Nephron progenitor cell (in vitro differentiated cells): ENCODE data around the gene MYO3A.

Experiments
- DNase-seq: peaks from one replicate; pipeline ENCODE4 v3.0.0; 2021
- H3K27ac Mint-ChIP-seq: 2 replicates; pipeline ENCODE4 v1.8.0; 2021; ENCODE audit warnings: mild to moderate bottlenecking, moderate library complexity, mixed read lengths
- H3K27me3 Mint-ChIP-seq: 2 replicates; pipeline ENCODE4 v1.8.0; 2021; ENCODE audit warnings: mild to moderate bottlenecking, low read depth, mixed read lengths; ENCODE audit not compliant: poor library complexity
- H3K36me3 Mint-ChIP-seq: 2 replicates; pipeline ENCODE4 v1.8.0; 2021; ENCODE audit warnings: low read depth, mixed read lengths
- H3K4me1 Mint-ChIP-seq: 2 replicates; pipeline ENCODE4 v1.8.0; 2021; ENCODE audit warnings: mixed read lengths
- H3K4me3 Mint-ChIP-seq: 2 replicates; pipeline ENCODE4 v1.8.0; 2021; ENCODE audit warnings: mild to moderate bottlenecking, moderate library complexity, mixed read lengths
- H3K9me3 Mint-ChIP-seq: 2 replicates; pipeline ENCODE4 v1.8.0; 2021; ENCODE audit warnings: mild to moderate bottlenecking, moderate library complexity, mixed read lengths
- TF ChIP-seq, protein P1 (sequence below): fragments of 200-600 bp; sonication (generic); IDR thresholded peaks from 2 replicates; pipeline ENCODE4 v1.5.0; 2021; ENCODE audit warnings: antibody characterized with exemption

Gene MYO3A

DNA sequence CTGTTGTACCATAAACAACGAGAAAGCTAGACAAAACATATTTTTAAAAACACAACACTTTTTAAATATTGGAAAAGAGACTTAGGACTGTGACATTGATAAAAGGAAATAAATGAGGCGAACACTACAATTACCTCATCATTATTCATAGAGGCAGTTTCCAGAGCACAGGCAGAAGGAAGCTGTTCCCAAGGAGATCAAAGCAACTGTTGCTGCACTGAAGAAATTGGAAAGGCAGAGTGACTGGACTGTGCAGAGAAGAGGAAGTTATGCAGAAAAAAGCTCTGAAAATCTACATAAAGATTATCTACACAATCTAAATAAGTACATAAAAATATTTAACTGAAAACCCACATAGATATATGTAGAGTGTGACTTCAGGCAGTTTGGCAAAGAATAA, 32.8 kb downstream of the MYO3A start:
- TF ChIP-seq, protein P1, sequence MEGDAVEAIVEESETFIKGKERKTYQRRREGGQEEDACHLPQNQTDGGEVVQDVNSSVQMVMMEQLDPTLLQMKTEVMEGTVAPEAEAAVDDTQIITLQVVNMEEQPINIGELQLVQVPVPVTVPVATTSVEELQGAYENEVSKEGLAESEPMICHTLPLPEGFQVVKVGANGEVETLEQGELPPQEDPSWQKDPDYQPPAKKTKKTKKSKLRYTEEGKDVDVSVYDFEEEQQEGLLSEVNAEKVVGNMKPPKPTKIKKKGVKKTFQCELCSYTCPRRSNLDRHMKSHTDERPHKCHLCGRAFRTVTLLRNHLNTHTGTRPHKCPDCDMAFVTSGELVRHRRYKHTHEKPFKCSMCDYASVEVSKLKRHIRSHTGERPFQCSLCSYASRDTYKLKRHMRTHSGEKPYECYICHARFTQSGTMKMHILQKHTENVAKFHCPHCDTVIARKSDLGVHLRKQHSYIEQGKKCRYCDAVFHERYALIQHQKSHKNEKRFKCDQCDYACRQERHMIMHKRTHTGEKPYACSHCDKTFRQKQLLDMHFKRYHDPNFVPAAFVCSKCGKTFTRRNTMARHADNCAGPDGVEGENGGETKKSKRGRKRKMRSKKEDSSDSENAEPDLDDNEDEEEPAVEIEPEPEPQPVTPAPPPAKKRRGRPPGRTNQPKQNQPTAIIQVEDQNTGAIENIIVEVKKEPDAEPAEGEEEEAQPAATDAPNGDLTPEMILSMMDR: no peak
- no peaks in the 10 kb centered on the region for H3K4me1 Mint-ChIP-seq
- no peaks in the 10 kb centered on the region for H3K36me3 Mint-ChIP-seq
- peaks cover under 1% of the 10 kb centered on the region for H3K27me3 Mint-ChIP-seq
- no peak overlapping the region for H3K27ac Mint-ChIP-seq
- H3K9me3 Mint-ChIP-seq: no peaks in the 10 kb centered on the region
- no peak for DNase-seq
- H3K4me3 Mint-ChIP-seq: no peak overlapping the region

DNA sequence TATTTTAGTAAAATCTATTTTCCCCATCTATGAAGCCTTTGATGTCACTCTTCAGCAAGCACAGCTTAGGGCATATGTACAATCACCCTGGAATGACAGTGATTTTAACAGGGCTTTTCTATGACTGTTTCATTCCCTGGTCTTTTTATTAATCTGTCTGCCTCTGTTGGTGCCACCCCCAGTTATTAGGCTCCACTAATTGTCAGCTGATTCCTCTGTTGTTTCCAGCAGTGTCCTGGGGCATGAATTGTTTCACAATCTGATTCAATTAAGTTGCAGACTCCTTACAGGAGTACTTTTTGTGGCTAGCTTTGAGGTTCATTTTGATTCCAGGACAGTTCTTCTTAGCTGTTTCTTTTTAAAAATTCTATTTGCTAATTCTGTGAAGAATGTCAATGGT, 38.6 kb downstream of the MYO3A start:
- Mint-ChIP-seq H3K4me1 (no peaks in the 10 kb centered on the region), H3K27me3 (peaks cover 3% of the 10 kb centered on the region), H3K4me3 (no peak overlapping the region), H3K9me3 (no peaks in the 10 kb centered on the region), H3K27ac (no peak overlapping the region), H3K36me3 (no peaks in the 10 kb centered on the region)
- no peak for DNase-seq
- TF ChIP-seq, protein P1: no peak

DNA sequence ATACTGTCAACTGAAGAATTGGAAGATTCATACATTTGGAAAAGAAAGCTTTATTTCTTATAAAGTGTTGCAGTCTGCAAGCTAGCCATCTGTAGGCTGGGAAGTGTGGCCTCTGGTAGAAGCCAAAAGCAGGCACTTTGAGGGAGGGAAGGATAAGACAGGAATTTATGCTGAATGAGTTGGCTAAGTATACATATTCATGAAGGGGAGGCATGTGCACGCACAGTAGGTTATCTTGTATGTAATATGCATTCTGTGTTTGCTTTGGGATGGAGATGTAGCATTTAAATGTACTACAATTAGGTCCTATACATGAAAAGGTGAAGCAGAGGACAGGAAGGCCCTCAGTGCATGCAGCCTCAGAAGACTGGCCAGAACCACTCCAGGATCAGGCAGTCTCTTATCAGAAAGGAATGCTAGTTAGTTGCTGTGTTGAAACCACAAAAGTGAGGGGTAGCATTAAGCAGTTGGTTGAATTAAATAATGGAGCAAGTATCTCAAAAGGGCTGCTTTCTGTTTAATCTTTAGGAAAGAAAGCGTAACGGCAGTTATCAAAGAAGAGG, 40.9 kb downstream of the MYO3A start:
- Mint-ChIP-seq H3K4me3 (no peak overlapping the region), H3K36me3 (no peaks in the 10 kb centered on the region), H3K9me3 (no peaks in the 10 kb centered on the region), H3K4me1 (no peaks in the 10 kb centered on the region), H3K27me3 (peaks cover 3% of the 10 kb centered on the region), H3K27ac (no peak overlapping the region)
- DNase-seq: no peak
- TF ChIP-seq, protein P1: no peak

DNA sequence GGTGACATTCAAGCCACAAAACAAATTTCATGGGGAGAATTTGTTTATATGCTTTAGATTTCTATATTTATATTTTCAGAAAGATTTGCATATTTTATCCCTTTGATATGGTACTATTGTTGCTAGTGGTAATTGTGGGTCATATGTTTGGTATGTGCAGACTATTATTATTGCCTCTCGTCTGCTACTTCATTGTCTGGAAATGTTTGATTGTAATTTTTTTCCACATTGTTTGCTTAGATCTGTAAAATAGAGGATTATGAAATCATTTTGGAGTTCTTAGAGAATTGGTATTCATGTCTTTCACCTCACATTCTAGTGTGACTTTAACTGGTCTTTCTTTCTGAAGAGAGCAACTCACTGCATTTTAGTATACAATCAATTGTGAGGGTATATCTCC, 44.7 kb downstream of the MYO3A start:
- Mint-ChIP-seq H3K27ac (no peak overlapping the region), H3K27me3 (no peaks in the 10 kb centered on the region), H3K4me3 (no peak overlapping the region), H3K9me3 (peaks cover 11% of the 10 kb centered on the region), H3K36me3 (no peaks in the 10 kb centered on the region), H3K4me1 (no peaks in the 10 kb centered on the region)
- TF ChIP-seq, protein P1: no peak
- no peak for DNase-seq

DNA sequence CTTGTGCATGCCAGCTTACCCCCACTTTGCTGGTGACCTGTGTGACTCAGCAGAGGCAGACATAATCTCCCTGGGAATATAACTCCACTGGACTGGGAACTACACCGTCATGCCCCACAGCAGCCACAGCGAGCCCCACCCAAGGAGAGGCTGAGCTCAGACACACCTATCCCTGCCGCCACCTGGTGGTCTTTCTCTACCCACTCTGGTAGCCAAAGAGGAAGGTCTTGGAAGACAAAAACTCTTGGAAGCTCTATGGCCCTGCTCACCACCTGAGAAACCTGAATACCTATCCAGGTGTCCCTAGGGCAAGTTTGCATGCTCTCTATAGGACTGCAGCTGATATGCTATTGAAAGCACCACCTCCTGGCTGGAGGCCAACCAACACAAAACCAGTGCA, 48.1 kb downstream of the MYO3A start:
- no peaks in the 10 kb centered on the region for H3K4me1 Mint-ChIP-seq
- H3K27ac Mint-ChIP-seq: no peak overlapping the region
- no peaks in the 10 kb centered on the region for H3K36me3 Mint-ChIP-seq
- H3K9me3 Mint-ChIP-seq: peaks cover 15% of the 10 kb centered on the region
- no peak for DNase-seq
- no peaks in the 10 kb centered on the region for H3K27me3 Mint-ChIP-seq
- H3K4me3 Mint-ChIP-seq: no peak overlapping the region
- TF ChIP-seq, protein P1: no peak

DNA sequence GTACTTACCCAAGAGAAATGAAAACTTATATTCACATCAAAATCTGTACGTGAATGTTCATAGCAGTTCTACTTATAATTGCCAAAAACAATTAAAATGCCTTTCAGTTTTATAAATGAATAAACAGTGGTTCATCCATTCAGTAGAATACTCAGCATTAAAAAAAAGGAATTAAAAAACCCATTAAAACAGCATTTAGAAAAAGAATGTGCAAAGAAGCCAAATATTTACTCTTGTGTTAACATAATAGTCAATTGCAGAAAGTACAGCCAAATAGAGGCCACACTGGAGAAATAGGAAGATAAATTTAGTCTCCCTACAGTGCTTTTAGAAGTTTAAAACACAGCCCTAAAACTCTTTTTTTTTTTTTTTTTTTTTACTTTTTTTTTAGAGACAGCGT, 54.6 kb downstream of the MYO3A start:
- no peak overlapping the region for H3K4me3 Mint-ChIP-seq

More for the DNA sequence above, 54.6 kb downstream of the MYO3A start:
- Mint-ChIP-seq H3K27ac (no peak overlapping the region), H3K9me3 (peaks cover 11% of the 10 kb centered on the region), H3K36me3 (no peaks in the 10 kb centered on the region), H3K4me1 (no peaks in the 10 kb centered on the region), H3K27me3 (no peaks in the 10 kb centered on the region)
- TF ChIP-seq, protein P1: no peak
- DNase-seq: no peak
